B cell (primary cell): ENCODE results near the gene GSS. TPM values are rescaled to one million over a fixed set of nuclear protein-coding genes. Genes with fewer than 3 reads are reported as not detected.

ENCODE experiments used
- ATAC-seq: fragments of 200-7000 bp; cut with Tn5 transposase; one replicate; pipeline ENCODE4 v1.10.0; 2021; ENCODE audit warnings: low read depth, mild to moderate bottlenecking, moderate number of reproducible peaks, moderate library complexity
- CTCF ChIA-PET: fragments of 350-600 bp; sonication (Branson Sonifier 250); formaldehyde crosslinking; loops from one replicate; lab custom pipeline; 2021; ENCODE audit warnings: antibody characterized with exemption, inconsistent platforms; lab: Charles Lee
- POLR2A ChIA-PET: fragments of 350-600 bp; sonication (Branson Sonifier 250); formaldehyde crosslinking; loops from one replicate; lab custom pipeline; 2021; ENCODE audit warnings: antibody characterized with exemption; lab: Charles Lee
- DNase-seq: peaks from one replicate; pipeline ENCODE4 v3.0.0; 2013
- H2AFZ ChIP-seq: 2 replicates; pipeline ENCODE4 v1.6.1; 2012; ENCODE audit warnings: mild to moderate bottlenecking, low read depth, low read length; ENCODE audit not compliant: insufficient read depth, poor library complexity, severe bottlenecking
- H3K27ac ChIP-seq, 2 donors: 1 replicate in 1 of 2; 2 replicates in 1 of 2; pipeline ENCODE4 v1.5.1; 2012 to 2013; ENCODE audit warnings: low read length in 2 of 2, mild to moderate bottlenecking in 2 of 2, moderate library complexity in 1 of 2
- H3K27me3 ChIP-seq, 4 experiments: fragments of 200-600 bp in 1 of 4; sonication (generic) in 1 of 4; replicated peaks in 1 of 4; 1 replicate in 2 of 4; 2 replicates in 2 of 4; pipeline versions ENCODE4 v1.6.1 to v1.7.0; 2013 to 2016; ENCODE audit warnings: low read length in 3 of 4, mild to moderate bottlenecking in 2 of 4, mixed read lengths in 1 of 4, moderate library complexity in 1 of 4; ENCODE audit not compliant: insufficient read depth in 4 of 4, control insufficient read depth in 3 of 4; ENCODE audit errors: control extremely low read depth in 1 of 4
- H3K36me3 ChIP-seq, 2 experiments: replicated peaks in 1 of 2; 1 replicate in 1 of 2; 2 replicates in 1 of 2; pipeline versions ENCODE4 v1.6.1 to v1.7.1; 2013; ENCODE audit warnings: low read length in 1 of 2; ENCODE audit not compliant: insufficient read depth in 2 of 2, control insufficient read depth in 1 of 2; ENCODE audit errors: control extremely low read depth in 1 of 2, extremely low read depth in 1 of 2
- H3K4me1 ChIP-seq, 2 donors: fragments of 200-600 bp in 1 of 2; sonication (generic) in 1 of 2; 1 replicate in 1 of 2; 2 replicates in 1 of 2; pipeline versions ENCODE4 v1.5.1 to v1.6.1; 2013 to 2017; ENCODE audit warnings: low read length in 2 of 2; ENCODE audit not compliant: control insufficient read depth in 2 of 2, insufficient read depth in 2 of 2
- H3K4me2 ChIP-seq: replicated peaks from 2 replicates; pipeline ENCODE3; 2012; ENCODE audit warnings: mild to moderate bottlenecking, low read depth, low read length; ENCODE audit not compliant: poor library complexity, severe bottlenecking
- H3K4me3 ChIP-seq, 5 experiments: fragments of 200-600 bp in 1 of 5; sonication (generic) in 1 of 5; 1 replicate in 3 of 5; 2 replicates in 2 of 5; pipeline versions ENCODE4 v1.5.1 to v1.7.0; 2011 to 2016; ENCODE audit warnings: low read length in 4 of 5, mild to moderate bottlenecking in 4 of 5, low read depth in 2 of 5, control low read depth in 1 of 5, moderate library complexity in 1 of 5; ENCODE audit not compliant: insufficient read depth in 1 of 5; ENCODE audit errors: control extremely low read depth in 1 of 5, extremely low read depth in 1 of 5
- H3K79me2 ChIP-seq: fragments of 200-600 bp; sonication (generic); one replicate; pipeline ENCODE4 v1.6.0; 2016; ENCODE audit warnings: low read length; ENCODE audit not compliant: control insufficient read depth, insufficient read depth
- H3K9ac ChIP-seq: fragments of 200-600 bp; sonication (generic); 2 replicates; pipeline ENCODE4 v1.6.1; 2017; ENCODE audit warnings: mild to moderate bottlenecking, low read length, moderate library complexity
- H3K9me3 ChIP-seq, 3 donors: one replicate each; pipeline versions ENCODE4 v1.6.1 to v1.7.1; 2013; ENCODE audit warnings: low read length in 2 of 3; ENCODE audit not compliant: control insufficient read depth in 2 of 3, insufficient read depth in 1 of 3; ENCODE audit errors: control extremely low read depth in 1 of 3
- H4K20me1 ChIP-seq: 2 replicates; pipeline ENCODE4 v1.6.0; 2012; ENCODE audit warnings: mild to moderate bottlenecking, low read length; ENCODE audit not compliant: insufficient read depth, control insufficient read depth, poor library complexity, severe bottlenecking
- H3K27ac Mint-ChIP-seq: one replicate; pipeline ENCODE4 v1.8.0; 2021; ENCODE audit warnings: mixed read lengths
- H3K27me3 Mint-ChIP-seq: one replicate; pipeline ENCODE4 v1.8.0; 2021; ENCODE audit warnings: mixed read lengths
- H3K4me1 Mint-ChIP-seq: one replicate; pipeline ENCODE4 v1.8.0; 2021; ENCODE audit warnings: mixed read lengths
- H3K4me3 Mint-ChIP-seq: one replicate; pipeline ENCODE4 v1.8.0; 2021; ENCODE audit warnings: mixed read lengths
- H3K9me3 Mint-ChIP-seq: one replicate; pipeline ENCODE4 v1.8.0; 2022; ENCODE audit warnings: mixed read lengths; ENCODE audit not compliant: insufficient read depth
- CTCF ChIP-seq: fragments of 200-600 bp; IDR thresholded peaks from one replicate; pipeline ENCODE4 v1.8.0; 2022; ENCODE audit warnings: antibody characterized with exemption, mild to moderate bottlenecking
- EZH2 ChIP-seq: IDR thresholded peaks from 2 replicates; pipeline ENCODE4 v1.6.1; 2012; ENCODE audit warnings: borderline replicate concordance, low read depth, mild to moderate bottlenecking, moderate library complexity, low read length; ENCODE audit not compliant: insufficient read depth, poor library complexity, severe bottlenecking
- WGBS: methylation state at CpG from one replicate; pipeline ENCODE4 v1.1.5; 2013; ENCODE audit warnings: missing lambda C conversion rate; ENCODE audit not compliant: insufficient coverage; 5-methylcytosine and 5-hydroxymethylcytosine counted together
- intact Hi-C: fragments of 100-400 bp; cut with micrococcal nuclease; formaldehyde crosslinking; loops from one replicate; pipeline ENCODE4 v1.10.0; 2022
- polyA plus RNA-seq: library from polyadenylated mRNA; depleted of rRNA; stranded (reverse); fragments of >200 nt; gene quantifications from 2 replicates; pipeline ENCODE4 v1.2.3, GENCODE V29; 2012
- total RNA-seq, 2 donors: library from RNA; stranded (reverse); fragments of 120-200 nt in 1 of 2; gene quantifications; 1 replicate in 1 of 2; 2 replicates in 1 of 2; pipeline versions ENCODE4 v1.2.3 to v1.2.4, GENCODE V29; 2013 to 2022

The GSS gene
- total and polyA plus RNA-seq, 2 donors (not counting 1 experiment from before 2014, with no cell fraction given), result 22.5 to 28.6 TPM

- Histone ChIP-seq H3K4me3 (no peak overlapping the region), H3K27ac (no peak overlapping the region), H2AFZ (no peak overlapping the region), H3K9ac (no peak overlapping the region), H4K20me1 (no peaks in the 10 kb centered on the region), H3K27me3 (no peaks in the 10 kb centered on the region), H3K36me3 (peaks cover 0 to 2% of the 10 kb centered on the region in 2 experiments), H3K4me2 (no peak overlapping the region), H3K4me1 (no peaks in the 10 kb centered on the region), H3K79me2 (no peaks in the 10 kb centered on the region), H3K9me3 (no peaks in the 10 kb centered on the region)
- DNase-seq, result no peak
- Mint-ChIP-seq H3K27ac (no peak overlapping the region), H3K27me3 (no peaks in the 10 kb centered on the region), H3K4me1 (no peaks in the 10 kb centered on the region), H3K4me3 (no peak overlapping the region), H3K9me3 (no peaks in the 10 kb centered on the region)
- no CpG with 5 or more reads among the region's 5 CpGs for WGBS
- no peak for ATAC-seq
- intact Hi-C loops, result no loop called here
- ChIA-PET POLR2A (no interaction called here), CTCF (interaction anchor here (1.1 kb wide), 1 partner anchor 10 kb away, joined by 3 read pairs; no protein-coding TSS in a partner anchor)
- TF ChIP-seq CTCF (no peak), EZH2 (no peak)
These were observed 32.8 kb downstream of the GSS start for GRCh38 chr20:34922654-34923381.

GRCh38 chr20:34921436-34921835 lies 34.2 kb downstream of the GSS start:
- DNase-seq, result no peak
- no peak overlapping the region for H3K27ac Mint-ChIP-seq
- H3K4me2 ChIP-seq, result no peak overlapping the region
- TF ChIP-seq EZH2 (no peak), CTCF (no peak)
- ChIA-PET POLR2A (no interaction called here), CTCF (no interaction called here)
- no peaks in the 10 kb centered on the region for H3K27me3 ChIP-seq
- no peak overlapping the region for H2AFZ ChIP-seq
- H3K4me1 Mint-ChIP-seq, result no peaks in the 10 kb centered on the region
- no peak overlapping the region for H3K27ac ChIP-seq
- H3K9me3 ChIP-seq, result no peaks in the 10 kb centered on the region
- peaks cover 0 to 2% of the 10 kb centered on the region in 2 experiments for H3K36me3 ChIP-seq
- no peak overlapping the region for H3K4me3 Mint-ChIP-seq
- no peaks in the 10 kb centered on the region for H4K20me1 ChIP-seq
- no peak overlapping the region for H3K9ac ChIP-seq
- H3K4me1 ChIP-seq, result no peaks in the 10 kb centered on the region
- no peaks in the 10 kb centered on the region for H3K27me3 Mint-ChIP-seq
- no peaks in the 10 kb centered on the region for H3K79me2 ChIP-seq
- H3K9me3 Mint-ChIP-seq, result no peaks in the 10 kb centered on the region
- no peak overlapping the region for H3K4me3 ChIP-seq
- intact Hi-C loops, result no loop called here
- ATAC-seq, result no peak
- WGBS, result 100% methylated on average over 2 of the region's 3 CpGs
